ENCODE data around the gene SPPL2A.
A peak's percentile ranks its signal among the peaks of the same experiment; 100 is the strongest.

Gene SPPL2A

DNA sequence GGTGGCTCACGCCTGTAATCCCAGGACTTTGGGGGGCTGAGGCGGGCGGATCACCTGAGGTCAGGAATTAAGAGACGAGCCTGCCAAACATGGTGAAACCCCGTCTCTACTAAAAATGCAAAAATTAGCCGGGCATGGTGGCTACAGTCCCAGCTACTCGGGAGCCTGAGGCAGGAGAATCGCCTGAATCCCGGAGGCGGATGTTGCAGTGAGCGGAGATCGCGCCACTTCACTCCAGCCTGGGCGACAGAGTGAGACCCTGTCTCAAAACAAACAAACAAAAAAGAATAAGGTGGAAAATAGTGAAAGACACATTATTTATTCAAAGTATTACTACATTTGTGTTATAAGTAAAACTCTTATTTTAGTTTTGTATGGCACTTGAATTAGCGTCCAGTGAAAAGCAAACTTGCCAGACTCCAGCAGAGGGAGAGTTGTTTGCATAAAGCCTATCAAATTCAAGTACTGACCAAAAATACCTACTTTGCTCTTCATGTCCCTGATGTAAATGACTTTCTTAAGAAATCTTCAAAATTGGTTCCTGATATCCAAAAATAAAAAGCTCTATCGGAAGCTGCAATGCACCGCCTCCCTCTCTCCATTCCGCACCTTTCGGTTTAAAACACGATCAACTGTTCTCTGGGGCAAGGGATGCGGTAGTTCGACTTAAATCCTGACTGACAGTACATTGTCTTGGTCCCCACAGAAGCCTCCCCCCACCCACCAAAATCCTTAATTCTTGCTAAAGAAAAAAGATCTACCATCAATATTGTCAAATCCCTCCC lies 80.1 kb downstream of the SPPL2A start:
- peaks cover 65% of the 10 kb centered on the region for H3K36me3 Mint-ChIP-seq
- ATAC-seq, result no peak

GRCh38 chr15:50681467-50681866 lies 84.0 kb downstream of the SPPL2A start:
- peak overlapping the region; percentile 43 for H3K27ac Mint-ChIP-seq
- H3K9me3 Mint-ChIP-seq, result no peaks in the 10 kb centered on the region
- H3K4me1 Mint-ChIP-seq, result peaks cover 55% of the 10 kb centered on the region
- H3K4me3 Mint-ChIP-seq, result peak overlapping the region; percentile 98
- DNase-seq (ENCODE audit: low spot score in 2 of 2), result no peak
- no peak for ATAC-seq
- peaks cover 89% of the 10 kb centered on the region for H3K36me3 Mint-ChIP-seq

More for the DNA sequence above, 80.1 kb downstream of the SPPL2A start:
- DNase-seq (ENCODE audit: low spot score in 2 of 2), result peak in 1 of 2 donors; percentile 46
- no peaks in the 10 kb centered on the region for H3K9me3 Mint-ChIP-seq
- peak overlapping the region; percentile 88 for H3K27ac Mint-ChIP-seq
- peak overlapping the region; percentile 98 for H3K4me3 Mint-ChIP-seq
- H3K4me1 Mint-ChIP-seq, result peaks cover 64% of the 10 kb centered on the region

DNA sequence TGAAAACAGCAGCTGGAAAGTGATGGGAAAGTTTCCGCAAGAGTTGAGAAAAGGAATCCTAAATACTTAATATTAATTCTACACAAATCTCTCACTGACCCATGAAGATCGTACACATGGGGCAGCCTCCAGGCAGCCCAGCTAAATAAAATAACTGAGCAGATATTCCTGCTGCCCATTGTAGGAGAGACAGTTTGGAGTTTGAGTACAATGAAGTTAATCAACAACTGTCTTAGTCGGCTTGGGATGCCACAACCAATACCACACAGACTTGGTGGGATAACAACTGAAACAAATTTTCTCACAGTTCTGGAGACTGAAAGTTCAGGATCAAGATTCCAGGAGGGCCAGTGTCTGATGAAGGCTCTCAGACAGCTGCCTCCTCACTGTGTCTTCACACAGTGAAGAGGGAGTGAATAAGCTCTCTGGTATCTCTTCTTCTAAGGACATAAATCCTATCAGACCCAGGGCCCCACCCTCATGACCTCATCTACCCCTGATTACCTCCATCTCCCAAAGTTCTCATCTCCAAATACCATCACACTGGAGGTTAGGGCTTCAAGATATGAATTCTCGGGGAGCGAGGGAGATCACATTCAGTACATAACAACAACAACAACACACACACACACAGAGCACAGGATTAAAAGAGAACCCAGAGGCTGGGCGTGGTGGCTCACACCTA lies 88.6 kb downstream of the SPPL2A start:
- H3K36me3 Mint-ChIP-seq, result peaks cover 87% of the 10 kb centered on the region
- DNase-seq (ENCODE audit: low spot score in 2 of 2) (no peak), ATAC-seq (no peak)
- H3K4me1 Mint-ChIP-seq, result peaks cover 18% of the 10 kb centered on the region
- H3K4me3 Mint-ChIP-seq, result no peak overlapping the region
- no peaks in the 10 kb centered on the region for H3K9me3 Mint-ChIP-seq
- H3K27ac Mint-ChIP-seq, result peak overlapping the region; percentile 66

DNA sequence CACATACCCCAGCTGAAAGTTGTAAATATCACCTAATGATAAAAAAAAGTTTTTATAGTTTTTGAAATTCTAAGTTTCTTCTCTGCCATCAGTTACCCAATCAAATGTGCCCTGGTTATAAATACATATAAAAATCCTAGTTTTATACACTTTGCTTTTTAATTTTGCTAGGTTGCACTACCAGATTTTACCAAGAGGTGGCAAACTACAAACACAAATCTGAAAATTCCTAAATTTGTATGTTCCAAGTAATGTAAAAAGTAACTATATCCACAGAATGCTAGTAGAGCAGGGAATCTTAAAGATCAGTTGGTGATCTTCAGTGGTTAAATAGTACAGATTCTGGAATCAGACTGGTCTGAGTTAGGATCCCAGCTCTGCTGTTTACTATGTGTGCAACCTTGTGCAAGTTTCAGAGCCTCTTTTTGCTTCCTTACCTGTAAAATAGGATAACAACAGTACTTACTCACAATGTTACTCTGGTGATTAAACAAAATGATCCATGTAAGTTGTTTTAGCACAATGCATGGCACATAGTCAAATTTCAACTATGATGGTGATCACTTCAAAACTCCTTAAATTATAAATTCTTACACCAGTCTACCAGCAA lies 89.9 kb downstream of the SPPL2A start:
- Mint-ChIP-seq H3K27ac (no peak overlapping the region), H3K4me1 (peaks cover 13% of the 10 kb centered on the region), H3K36me3 (peaks cover 83% of the 10 kb centered on the region), H3K4me3 (no peak overlapping the region), H3K9me3 (no peaks in the 10 kb centered on the region)
- ATAC-seq, result no peak
- DNase-seq (ENCODE audit: low spot score in 2 of 2), result no peak

DNA sequence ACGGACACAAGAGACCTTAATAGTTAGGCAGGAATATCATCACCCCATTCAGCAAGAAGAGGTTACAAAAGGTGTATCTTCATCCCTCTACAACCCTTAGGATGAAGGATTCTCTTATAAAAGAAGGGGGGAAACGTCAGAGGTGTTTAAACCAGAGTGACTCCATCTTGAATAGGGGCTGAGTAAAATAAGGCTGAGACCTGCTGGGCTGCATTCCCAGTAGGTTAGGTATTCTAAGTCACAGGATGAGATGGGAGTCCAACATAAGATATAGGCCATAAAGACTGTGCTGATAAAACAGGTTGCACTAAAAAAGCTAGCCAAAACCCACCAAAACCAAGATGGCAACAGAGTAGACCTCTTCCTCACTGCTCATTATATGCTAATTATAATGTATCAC lies 95.4 kb downstream of the SPPL2A start:
- H3K27ac Mint-ChIP-seq, result no peak overlapping the region
- H3K36me3 Mint-ChIP-seq, result peaks cover 69% of the 10 kb centered on the region
- DNase-seq (ENCODE audit: low spot score in 2 of 2) (no peak), ATAC-seq (no peak)
- no peak overlapping the region for H3K4me3 Mint-ChIP-seq
- H3K4me1 Mint-ChIP-seq, result peaks cover 12% of the 10 kb centered on the region
- H3K9me3 Mint-ChIP-seq, result no peaks in the 10 kb centered on the region

GRCh38 chr15:50669611-50670010 lies 95.9 kb downstream of the SPPL2A start:
- ATAC-seq (no peak), DNase-seq (ENCODE audit: low spot score in 2 of 2) (no peak)
- Mint-ChIP-seq H3K27ac (no peak overlapping the region), H3K36me3 (peaks cover 69% of the 10 kb centered on the region), H3K4me3 (no peak overlapping the region), H3K4me1 (peaks cover 12% of the 10 kb centered on the region), H3K9me3 (no peaks in the 10 kb centered on the region)

GRCh38 chr15:50665938-50666337 lies 99.6 kb downstream of the SPPL2A start:
- Mint-ChIP-seq H3K4me3 (no peak overlapping the region), H3K4me1 (peaks cover 7% of the 10 kb centered on the region), H3K36me3 (peaks cover 73% of the 10 kb centered on the region), H3K9me3 (no peaks in the 10 kb centered on the region), H3K27ac (peak overlapping the region; percentile 13)
- no peak for ATAC-seq
- DNase-seq (ENCODE audit: low spot score in 2 of 2), result no peak

DNA sequence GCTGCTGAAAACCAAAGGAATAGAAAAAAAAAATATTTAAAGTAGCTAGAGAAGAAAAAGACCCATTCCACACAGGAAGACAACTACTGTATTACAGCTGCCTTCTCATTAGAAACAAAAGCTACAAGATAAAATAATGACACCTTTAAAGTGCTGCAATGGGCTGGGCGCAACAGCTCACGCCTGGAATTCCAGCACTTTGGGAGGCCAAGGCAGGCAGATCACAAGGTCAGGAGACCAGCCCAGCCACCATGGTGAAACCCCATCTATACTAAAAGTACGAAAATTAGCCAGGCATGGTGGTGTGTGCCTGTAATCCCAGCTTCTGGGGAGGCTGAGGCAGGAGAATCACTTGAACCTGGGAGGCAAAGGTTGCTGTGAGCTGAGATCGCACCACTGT lies 110.0 kb downstream of the SPPL2A start:
- peaks cover 100% of the 10 kb centered on the region for H3K36me3 Mint-ChIP-seq
- ATAC-seq, result no peak
- H3K27ac Mint-ChIP-seq, result peak overlapping the region; percentile 17

GRCh38 chr15:50653156-50653743 lies 112.3 kb downstream of the SPPL2A start:
- H3K4me1 Mint-ChIP-seq, result peaks cover 16% of the 10 kb centered on the region
- DNase-seq (ENCODE audit: low spot score in 2 of 2), result no peak
- peaks cover 100% of the 10 kb centered on the region for H3K36me3 Mint-ChIP-seq
- H3K9me3 Mint-ChIP-seq, result no peaks in the 10 kb centered on the region
- peak overlapping the region; percentile 72 for H3K27ac Mint-ChIP-seq
- no peak overlapping the region for H3K4me3 Mint-ChIP-seq
- no peak for ATAC-seq

More for the DNA sequence above, 110.0 kb downstream of the SPPL2A start:
- peaks cover 16% of the 10 kb centered on the region for H3K4me1 Mint-ChIP-seq
- no peak overlapping the region for H3K4me3 Mint-ChIP-seq
- DNase-seq (ENCODE audit: low spot score in 2 of 2), result peak in 1 of 2 donors; percentile 25
- H3K9me3 Mint-ChIP-seq, result no peaks in the 10 kb centered on the region

DNA sequence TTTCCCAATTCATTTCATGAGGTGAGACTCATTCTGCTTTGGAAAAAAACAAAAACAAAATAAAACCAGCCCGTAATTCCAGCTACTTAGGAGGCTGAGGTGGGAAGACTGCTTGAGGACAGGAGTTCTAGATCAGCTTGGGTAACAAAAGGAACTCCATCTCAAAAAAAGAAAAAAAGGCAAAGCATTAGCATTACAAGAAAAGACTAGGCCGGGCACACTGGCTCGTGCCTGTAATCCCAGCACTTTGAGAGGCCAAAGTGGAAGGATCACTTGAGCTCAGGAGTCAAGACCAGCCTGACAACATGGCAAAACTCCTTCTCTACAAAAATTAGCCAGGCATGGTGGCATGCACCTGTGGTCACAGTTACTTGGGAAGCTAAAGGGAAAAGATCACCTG lies 112.8 kb downstream of the SPPL2A start:
- Mint-ChIP-seq H3K27ac (peak overlapping the region; percentile 72), H3K4me1 (peaks cover 16% of the 10 kb centered on the region), H3K36me3 (peaks cover 100% of the 10 kb centered on the region), H3K4me3 (no peak overlapping the region), H3K9me3 (no peaks in the 10 kb centered on the region)
- DNase-seq (ENCODE audit: low spot score in 2 of 2), result no peak
- no peak for ATAC-seq

Data from stimulated activated effector memory CD8-positive, alpha-beta T cell treated with anti-CD3 and anti-CD28 coated beads, Interleukin-12 subunit alpha, Interleukin-12 subunit beta, amount 100 ng/mL, for 72 hours (primary cell).